Measurements from ENCODE around the gene NUP210L.

Gene NUP210L

DNA sequence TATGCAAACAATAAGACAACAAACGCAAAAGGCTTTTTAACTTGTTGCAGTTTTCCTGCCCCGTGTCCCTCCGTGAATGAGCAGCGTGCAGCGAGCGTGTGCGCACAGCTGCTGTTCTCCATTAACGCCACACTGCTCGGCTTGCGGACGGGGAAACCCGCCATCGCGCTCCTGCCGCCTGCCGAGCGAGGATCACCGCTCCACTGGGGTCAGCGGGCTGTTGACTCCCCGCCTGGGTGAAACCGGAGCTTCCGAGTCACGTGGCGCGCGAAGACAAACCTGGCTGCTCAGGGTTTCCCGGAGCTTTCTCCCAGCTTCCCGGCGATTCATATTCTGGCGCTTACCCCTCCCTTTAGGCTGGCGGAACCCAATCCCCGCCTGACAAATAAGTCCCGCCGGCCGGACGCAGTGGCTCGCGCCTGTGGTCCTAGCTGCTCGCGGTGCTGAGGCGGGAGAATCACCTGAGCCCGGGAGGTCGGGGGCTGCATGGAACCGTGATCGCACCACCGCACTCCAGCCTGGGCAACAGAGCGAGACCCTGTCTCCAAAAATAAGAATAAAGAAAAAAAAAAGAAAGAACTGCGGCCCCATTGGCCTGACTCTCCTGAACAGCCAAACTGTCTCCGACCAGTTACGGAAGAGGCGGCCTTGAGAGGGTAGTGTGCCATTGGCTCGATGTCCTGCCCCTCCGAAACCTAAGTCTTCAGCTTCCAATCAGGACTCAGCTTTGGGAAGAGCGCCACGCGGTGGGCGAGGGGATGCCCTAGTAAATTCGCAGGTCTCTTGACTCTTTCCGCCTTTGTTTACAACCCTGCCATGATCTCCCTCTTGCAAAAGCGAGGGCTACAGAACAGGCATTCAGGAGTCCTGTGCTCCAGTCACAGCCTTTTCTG lies 187.5 kb downstream of the NUP210L start, which contains the start of gene CREB3L4:
CREB3L4 (plus strand) TSS at position 796 of the 893 bp plus-strand sequence. CDS start 624 bp downstream, outside the sequence.
- DNase-seq (ENCODE audit: low read depth in 2 of 2): peak; percentile 74 to 76

GRCh38 chr1:153963850-153964331 lies 191.0 kb downstream of the NUP210L start:
- DNase-seq (ENCODE audit: low read depth in 2 of 2): no peak

DNA sequence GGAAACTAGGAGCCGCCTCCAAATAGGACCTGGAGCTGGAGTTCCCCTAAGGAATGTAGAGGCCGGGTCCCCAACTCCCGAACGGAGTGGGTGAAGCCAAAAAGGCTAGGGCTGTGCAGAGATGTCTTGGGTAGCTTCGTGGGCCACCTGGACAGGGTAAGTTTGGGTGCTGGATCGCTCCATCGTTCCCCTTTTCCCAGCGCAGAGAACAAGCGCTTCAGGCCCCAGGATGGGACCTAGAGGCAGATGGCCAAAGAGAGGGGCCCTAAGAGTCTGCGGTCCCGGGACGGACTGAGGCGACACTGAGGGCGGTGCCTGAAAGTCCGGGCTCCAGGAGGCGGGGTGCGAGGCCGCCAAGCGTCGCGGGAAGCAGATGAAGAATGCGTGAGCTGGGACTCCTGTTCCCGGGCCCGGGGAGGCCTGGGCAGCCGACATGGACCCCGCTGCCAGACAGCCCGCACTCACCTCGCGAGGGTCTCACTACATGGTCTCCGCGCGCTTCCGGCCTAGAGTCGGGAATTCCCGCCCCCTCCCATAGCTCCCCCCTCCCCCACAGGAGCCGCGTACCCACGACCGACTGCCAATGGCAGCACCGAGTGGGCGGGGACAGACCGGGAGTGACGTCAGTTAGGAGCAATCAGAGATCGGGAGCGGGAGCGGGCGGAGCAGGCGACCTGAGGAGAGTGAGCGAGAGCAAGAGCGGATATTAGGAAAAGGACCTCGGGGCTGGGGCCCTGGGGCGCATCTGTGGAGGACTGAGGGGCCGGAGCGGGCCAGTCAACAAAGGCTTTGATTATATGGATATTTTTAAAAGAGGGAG lies 191.6 kb downstream of the NUP210L start, which contains the start of gene SLC39A1:
SLC39A1 (minus strand) TSS at position 508 of the 820 bp plus-strand sequence. CDS start 822 bp downstream, outside the sequence.
- DNase-seq (ENCODE audit: low read depth in 2 of 2): peak; percentile 88 to 96

- DNase-seq (ENCODE audit: low read depth in 2 of 2): no peak
These were observed 192.5 kb downstream of the NUP210L start for GRCh38 chr1:153962088-153963029.

- DNase-seq (ENCODE audit: low read depth in 2 of 2): no peak
These were observed 193.5 kb downstream of the NUP210L start for GRCh38 chr1:153961421-153961820.

- no peak for DNase-seq (ENCODE audit: low read depth in 2 of 2)
These were observed 194.7 kb downstream of the NUP210L start for GRCh38 chr1:153960206-153960605.

- DNase-seq (ENCODE audit: low read depth in 2 of 2): no peak
These were observed 195.4 kb downstream of the NUP210L start for GRCh38 chr1:153959454-153959853.

- DNase-seq (ENCODE audit: low read depth in 2 of 2): no peak
These were observed 196.0 kb downstream of the NUP210L start for GRCh38 chr1:153958961-153959260.

GRCh38 chr1:153958111-153958960 lies 196.5 kb downstream of the NUP210L start, which contains the start of gene CRTC2:
Gene CRTC2 (minus strand): TSS chr1:153958612. CDS start chr1:153958497, 115 bp downstream.
- peak; percentile 95 to 96 for DNase-seq (ENCODE audit: low read depth in 2 of 2)

DNA sequence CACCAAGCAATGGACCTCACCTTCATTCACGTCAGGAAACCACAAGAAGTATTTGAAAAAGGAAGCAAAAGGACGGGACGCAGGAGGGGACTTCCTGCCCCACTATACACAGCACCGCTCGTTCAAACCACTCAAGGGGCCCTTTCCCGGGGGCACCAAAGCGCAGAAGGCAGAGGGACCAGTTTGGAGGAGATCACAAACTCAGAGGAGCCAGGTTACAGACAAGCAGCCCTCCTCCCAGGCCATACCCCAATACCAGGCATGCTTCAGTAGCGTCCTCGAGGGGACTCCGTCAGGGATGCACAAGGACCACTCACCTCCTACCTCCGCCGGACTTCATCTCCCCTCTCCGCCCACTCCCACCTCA lies 197.1 kb downstream of the NUP210L start:
- DNase-seq (ENCODE audit: low read depth in 2 of 2): no peak

- DNase-seq (ENCODE audit: low read depth in 2 of 2): no peak
These were observed 197.7 kb downstream of the NUP210L start for GRCh38 chr1:153956997-153957715.

DNA sequence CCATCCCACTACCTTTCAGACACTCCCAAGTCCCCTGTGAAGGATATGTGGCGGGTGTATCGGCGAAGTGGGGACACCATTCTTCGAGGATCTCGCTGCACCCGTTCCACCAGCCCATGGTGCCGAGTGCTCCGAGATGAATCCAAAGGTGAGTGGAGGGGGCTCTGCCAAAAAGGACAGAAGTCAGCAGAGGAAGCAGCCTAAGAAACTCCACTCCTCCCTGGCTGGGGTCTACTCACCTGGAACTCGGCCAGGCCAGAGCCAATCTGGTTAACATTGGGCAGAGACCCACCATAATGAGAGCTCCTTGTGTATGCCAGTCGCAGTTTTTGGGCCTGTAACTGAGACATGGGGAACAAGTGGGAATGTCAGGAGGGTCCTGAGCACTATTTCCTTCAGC lies 200.0 kb downstream of the NUP210L start:
- no peak for DNase-seq (ENCODE audit: low read depth in 2 of 2)

DNA sequence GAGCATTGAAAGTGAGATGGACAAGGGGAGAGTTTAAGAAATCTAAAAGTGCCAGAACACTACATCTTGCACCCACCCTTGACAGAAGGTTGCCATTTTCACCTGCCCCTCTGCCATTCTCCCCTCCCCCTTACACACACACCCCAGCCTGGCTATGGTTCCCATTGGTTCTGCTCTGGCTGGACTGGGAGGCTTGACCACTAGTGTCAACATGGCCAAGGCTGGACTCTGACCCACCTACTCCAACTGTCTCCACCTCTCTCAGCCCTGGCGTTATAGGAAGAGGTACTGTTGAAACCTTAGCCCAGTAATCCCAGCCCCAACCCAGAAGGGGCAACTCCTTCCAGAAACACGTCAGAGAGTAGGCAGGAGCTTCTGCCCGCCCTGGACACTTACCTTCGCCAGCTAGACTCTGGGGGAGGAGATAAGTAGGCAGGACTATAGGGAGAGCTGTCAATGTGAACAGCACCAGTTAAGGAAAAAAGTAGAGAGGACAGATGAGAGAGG lies 201.0 kb downstream of the NUP210L start:
- no peak for DNase-seq (ENCODE audit: low read depth in 2 of 2)

DNA sequence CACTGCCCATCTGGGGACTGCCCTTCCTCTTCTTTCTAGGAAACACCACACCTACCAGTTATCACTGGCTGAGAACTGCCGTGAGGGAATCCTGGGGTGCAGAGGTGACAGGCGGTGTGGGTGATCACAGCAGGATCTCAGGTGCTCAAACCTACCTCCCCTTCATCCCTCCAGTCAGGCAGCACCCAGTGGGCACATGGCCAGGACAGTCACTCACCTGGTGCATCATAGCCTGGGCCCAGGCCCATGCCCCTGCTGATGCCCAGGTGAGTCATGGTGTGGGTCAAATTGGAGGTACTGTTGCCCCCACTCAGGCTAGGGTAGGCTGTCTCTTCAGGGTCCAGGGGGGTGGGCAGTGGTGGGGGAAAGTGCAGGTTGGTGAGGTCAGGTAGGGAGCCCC lies 203.1 kb downstream of the NUP210L start:
- DNase-seq (ENCODE audit: low read depth in 2 of 2): no peak

DNA sequence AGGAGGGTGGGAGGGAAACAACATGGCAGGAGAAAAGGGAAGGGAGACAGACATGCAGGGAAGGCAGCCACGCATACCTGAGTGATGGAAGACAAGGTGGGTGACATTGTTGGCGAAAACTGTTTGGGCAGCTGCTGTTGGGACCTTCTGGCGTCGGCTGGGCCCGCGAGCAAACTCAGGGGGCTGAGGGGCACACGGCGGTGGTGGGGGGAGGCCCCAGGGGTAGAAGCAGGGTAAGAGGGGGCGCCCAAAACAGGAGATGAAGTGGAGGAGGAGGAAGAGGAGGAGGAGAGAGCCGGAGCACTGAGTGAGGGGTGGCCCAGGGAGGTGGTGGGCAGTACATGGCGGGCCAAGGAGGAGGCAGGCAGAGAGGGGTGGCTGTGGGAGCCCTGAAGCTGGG lies 203.7 kb downstream of the NUP210L start:
- no peak for DNase-seq (ENCODE audit: low read depth in 2 of 2)

- DNase-seq (ENCODE audit: low read depth in 2 of 2): peak; percentile 58 to 70
These were observed 208.1 kb downstream of the NUP210L start, which contains the start of gene DENND4B for GRCh38 chr1:153946622-153947241. Gene DENND4B (minus strand): TSS chr1:153946718. CDS start chr1:153944374, 2,344 bp downstream.

DNA sequence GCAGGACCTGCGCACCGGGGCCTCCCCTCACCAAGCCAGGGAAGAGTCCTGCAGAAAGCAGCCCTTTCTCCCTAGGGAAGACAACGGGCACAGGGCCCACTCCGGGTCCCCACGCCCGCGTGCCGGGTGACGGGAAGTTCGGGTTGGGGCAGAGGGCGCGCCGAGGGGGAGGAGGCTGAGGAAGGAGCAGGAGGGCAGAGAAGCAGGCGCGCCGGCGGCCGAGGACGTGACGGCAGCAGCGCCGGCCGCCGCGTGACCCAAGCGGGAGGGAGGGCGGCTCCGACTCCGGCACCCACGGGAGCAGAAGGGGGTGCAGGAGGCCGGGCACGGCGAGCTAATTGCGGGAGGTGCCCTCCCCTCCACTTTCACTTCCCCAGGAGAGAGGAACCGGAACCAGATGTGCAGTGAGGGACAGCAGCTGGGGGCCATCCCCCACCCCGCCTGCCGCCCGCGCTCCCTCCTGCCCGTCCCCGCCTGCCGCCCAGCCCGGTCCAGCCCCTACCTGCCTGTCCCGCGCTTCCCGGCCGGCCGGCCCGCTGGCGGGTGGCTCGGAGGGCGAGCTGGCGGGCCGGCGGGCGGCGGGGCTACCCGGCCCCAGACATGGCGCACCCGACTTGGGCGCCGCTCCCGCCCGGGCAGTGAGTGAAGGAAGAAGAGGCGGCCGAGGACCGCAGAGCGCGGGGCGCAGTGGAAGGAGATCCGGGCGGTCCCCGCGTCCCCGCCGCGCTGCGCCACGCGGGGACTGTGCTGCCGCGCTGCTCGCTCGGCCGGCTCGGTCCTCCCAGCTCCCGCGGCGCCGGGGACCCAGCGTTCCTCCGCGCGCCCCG lies 208.9 kb downstream of the NUP210L start:
- DNase-seq (ENCODE audit: low read depth in 2 of 2): peak; percentile 54 to 61

Measured in stimulated activated CD4-positive, alpha-beta T cell treated with anti-CD3 and anti-CD28 coated beads, Interleukin-15, amount 100 ng/mL, for 48 hours (primary cell).